ENCODE results near the gene PTCSC3.
"Not testable (repeated sequence)": the region's sequence is repeated elsewhere in the genome, so short reads cannot be mapped to it uniquely, and the experiment has no call there.

PTCSC3 gene

GRCh38 chr14:36171607-36172006 is 4.9 kb downstream of the PTCSC3 start:
- no peak for DNase-seq

GRCh38 chr14:36167431-36167830 is 9.1 kb downstream of the PTCSC3 start:
- DNase-seq = peak; percentile 52

- DNase-seq = no peak
Measured at GRCh38 chr14:36163451-36163850, 13.1 kb downstream of the PTCSC3 start.

GRCh38 chr14:36162267-36162666 is 14.3 kb downstream of the PTCSC3 start:
- no peak for DNase-seq

- DNase-seq = peak; percentile 43
Measured at GRCh38 chr14:36161776-36162175, 14.7 kb downstream of the PTCSC3 start.

GRCh38 chr14:36151335-36151734 is 25.2 kb downstream of the PTCSC3 start:
- DNase-seq = no peak

- no peak for DNase-seq
Measured at GRCh38 chr14:36134038-36134437, 42.5 kb downstream of the PTCSC3 start.

- no peak for DNase-seq
Measured at GRCh38 chr14:36132826-36133225, 43.7 kb downstream of the PTCSC3 start.

GRCh38 chr14:36130186-36130585 is 46.3 kb downstream of the PTCSC3 start:
- peak; percentile 13 for DNase-seq

GRCh38 chr14:36129181-36129580 is 47.3 kb downstream of the PTCSC3 start:
- DNase-seq = peak; percentile 85

- no peak for DNase-seq
Measured at GRCh38 chr14:36113341-36113740, 63.2 kb downstream of the PTCSC3 start.

- no peak for DNase-seq
Measured at GRCh38 chr14:36111822-36112583, 64.5 kb downstream of the PTCSC3 start.

- DNase-seq = no peak
Measured at GRCh38 chr14:36105401-36105800, 71.1 kb downstream of the PTCSC3 start.

GRCh38 chr14:36104258-36104657 is 72.3 kb downstream of the PTCSC3 start:
- not testable (repeated sequence) for DNase-seq

GRCh38 chr14:36099619-36100018 is 76.9 kb downstream of the PTCSC3 start:
- DNase-seq = no peak

- DNase-seq = peak; percentile 56
Measured at GRCh38 chr14:36097356-36097755, 79.2 kb downstream of the PTCSC3 start.

- no peak for DNase-seq
Measured at GRCh38 chr14:36096090-36096489, 80.4 kb downstream of the PTCSC3 start.

GRCh38 chr14:36094963-36095362 is 81.6 kb downstream of the PTCSC3 start:
- no peak for DNase-seq

- DNase-seq = no peak
Measured at GRCh38 chr14:36091096-36091495, 85.4 kb downstream of the PTCSC3 start.

- no peak for DNase-seq
Measured at GRCh38 chr14:36087411-36087810, 89.1 kb downstream of the PTCSC3 start.

GRCh38 chr14:36086629-36087395 is 89.7 kb downstream of the PTCSC3 start:
- DNase-seq = no peak

GRCh38 chr14:36085861-36086260 is 90.7 kb downstream of the PTCSC3 start:
- no peak for DNase-seq
